HepG2 (cell line): ENCODE data around the gene GRIN3B. TPM values are rescaled to one million over a fixed set of nuclear protein-coding genes. Genes with fewer than 3 reads are reported as not detected.
A peak's percentile ranks its signal among the peaks of the same experiment; 100 is the strongest.

Source experiments
- BCL6 ChIP-seq: IDR thresholded peaks from 2 replicates; pipeline ENCODE4 v1.6.1; 2016; ENCODE audit warnings: missing genetic modification reagents, missing compliant biosample characterization
- CENPX ChIP-seq: sonication (generic); formaldehyde crosslinking; IDR thresholded peaks from 2 replicates; pipeline ENCODE4 v1.9.0; 2021; ENCODE audit warnings: mild to moderate bottlenecking, missing genetic modification reagents, moderate library complexity
- CHD4 ChIP-seq: fragments of 200-600 bp; sonication (generic); IDR thresholded peaks from 2 replicates; pipeline ENCODE4 v1.7.0; 2017; ENCODE audit warnings: mild to moderate bottlenecking, low read length, borderline replicate concordance
- FOXJ3 ChIP-seq: sonication (generic); formaldehyde crosslinking; IDR thresholded peaks from 2 replicates; pipeline ENCODE4 v1.4.0; 2020; ENCODE audit warnings: missing genetic modification reagents, mild to moderate bottlenecking, borderline replicate concordance
- GZF1 ChIP-seq: sonication (generic); formaldehyde crosslinking; IDR thresholded peaks from 2 replicates; pipeline ENCODE4 v1.5.1; 2020; ENCODE audit warnings: mild to moderate bottlenecking, missing genetic modification reagents
- NFIB ChIP-seq: sonication (generic); formaldehyde crosslinking; IDR thresholded peaks from 2 replicates; pipeline ENCODE4 v1.9.0; 2021; ENCODE audit warnings: missing genetic modification reagents, mild to moderate bottlenecking, borderline replicate concordance
- SAP130 ChIP-seq: IDR thresholded peaks from 2 replicates; pipeline ENCODE4 v1.6.1; 2016; ENCODE audit warnings: low read depth
- ZBTB21 ChIP-seq: sonication (generic); formaldehyde crosslinking; IDR thresholded peaks from 2 replicates; pipeline ENCODE4 v1.4.0; 2020; ENCODE audit warnings: missing genetic modification reagents
- ZNF530 ChIP-seq: sonication (generic); formaldehyde crosslinking; IDR thresholded peaks from 2 replicates; pipeline ENCODE4 v1.5.0; 2020; ENCODE audit warnings: low read depth, mild to moderate bottlenecking, missing genetic modification reagents
- ZNF879 ChIP-seq: sonication (generic); formaldehyde crosslinking; IDR thresholded peaks from 2 replicates; pipeline ENCODE4 v1.8.1; 2023; ENCODE audit warnings: missing genetic modification reagents
- polyA plus RNA-seq, 8 experiments: library from polyadenylated mRNA; depleted of rRNA in 3 of 8; stranded (reverse) in 7 of 8; unstranded in 1 of 8; fragments of >200 nt; fragmentation: Illumina TruSeq in 4 of 8; extraction: Trizol in 4 of 8; gene quantifications; 2 replicates each; pipeline versions ENCODE4 v1.2.1 to v1.2.3, GENCODE V29; 2011 to 2016; ENCODE audit warnings: low read depth in 4 of 8, missing spikeins in 1 of 8, mixed read lengths in 1 of 8; ENCODE audit not compliant: insufficient read depth in 1 of 8
- total RNA-seq, 5 experiments: library from RNA; depleted of rRNA; stranded (reverse); fragments of >200 nt; fragmentation: Illumina TruSeq; extraction: Trizol; gene quantifications; 2 replicates each; pipeline ENCODE4 v1.2.3, GENCODE V29; 2016; ENCODE audit warnings: low read depth in 1 of 5
- TF ChIP-seq, protein P1 (sequence below): sonication (generic); formaldehyde crosslinking; IDR thresholded peaks from 2 replicates; pipeline ENCODE4 v1.8.0; 2023; ENCODE audit warnings: mild to moderate bottlenecking, missing genetic modification reagents
- TF ChIP-seq, protein P2 (sequence below): sonication (generic); formaldehyde crosslinking; IDR thresholded peaks from 2 replicates; pipeline ENCODE4 v1.9.0; 2021; ENCODE audit warnings: missing genetic modification reagents, borderline replicate concordance
- TF ChIP-seq, protein P3 (sequence below): sonication (generic); formaldehyde crosslinking; IDR thresholded peaks from 2 replicates; pipeline ENCODE4 v1.4.0; 2020; ENCODE audit warnings: missing genetic modification reagents
- TF ChIP-seq, protein P4 (sequence below): IDR thresholded peaks from 2 replicates; pipeline ENCODE4 v1.6.1; 2016; ENCODE audit warnings: low read depth, missing genetic modification reagents, missing compliant biosample characterization
- TF ChIP-seq, protein P5 (sequence below): IDR thresholded peaks from 2 replicates; pipeline ENCODE4 v1.6.1; 2016
- TF ChIP-seq, protein P6 (sequence below): fragments of 450-650 bp; IDR thresholded peaks from 2 replicates; pipeline ENCODE4 v1.6.1; 2017

Gene GRIN3B
- total and polyA plus RNA-seq, 2 of the 13 experiments (the other 11 are each of a cell fraction or from before 2014, with no cell fraction given) = 0.07 to 0.20 TPM

DNA sequence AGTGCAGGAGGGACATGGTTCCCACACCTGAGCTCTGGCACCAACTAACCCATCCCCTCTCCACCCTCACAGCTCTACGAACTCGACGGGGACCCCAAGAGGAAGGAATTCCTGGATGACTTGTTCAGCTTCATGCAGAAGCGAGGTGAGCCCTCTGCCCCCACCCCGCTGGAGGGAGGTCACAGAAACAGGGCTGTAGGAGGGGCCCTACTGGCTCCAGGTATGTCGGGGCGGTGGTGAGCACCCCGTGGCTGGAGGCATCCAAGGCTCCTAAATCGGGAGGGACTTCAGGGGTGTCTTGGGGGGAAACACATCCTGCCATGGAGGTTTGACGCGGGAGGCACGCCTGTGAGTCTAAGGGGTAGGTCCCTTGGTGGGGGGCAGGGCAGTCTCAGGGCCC lies 40.2 kb upstream of the GRIN3B start (continued):
- TF ChIP-seq, protein P1, sequence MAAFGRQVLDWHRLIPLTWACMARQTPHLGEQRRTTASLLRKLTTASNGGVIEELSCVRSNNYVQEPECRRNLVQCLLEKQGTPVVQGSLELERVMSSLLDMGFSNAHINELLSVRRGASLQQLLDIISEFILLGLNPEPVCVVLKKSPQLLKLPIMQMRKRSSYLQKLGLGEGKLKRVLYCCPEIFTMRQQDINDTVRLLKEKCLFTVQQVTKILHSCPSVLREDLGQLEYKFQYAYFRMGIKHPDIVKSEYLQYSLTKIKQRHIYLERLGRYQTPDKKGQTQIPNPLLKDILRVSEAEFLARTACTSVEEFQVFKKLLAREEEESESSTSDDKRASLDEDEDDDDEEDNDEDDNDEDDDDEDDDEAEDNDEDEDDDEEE (CRISPR knock-in tag) = no peak
- TF ChIP-seq, protein P2, sequence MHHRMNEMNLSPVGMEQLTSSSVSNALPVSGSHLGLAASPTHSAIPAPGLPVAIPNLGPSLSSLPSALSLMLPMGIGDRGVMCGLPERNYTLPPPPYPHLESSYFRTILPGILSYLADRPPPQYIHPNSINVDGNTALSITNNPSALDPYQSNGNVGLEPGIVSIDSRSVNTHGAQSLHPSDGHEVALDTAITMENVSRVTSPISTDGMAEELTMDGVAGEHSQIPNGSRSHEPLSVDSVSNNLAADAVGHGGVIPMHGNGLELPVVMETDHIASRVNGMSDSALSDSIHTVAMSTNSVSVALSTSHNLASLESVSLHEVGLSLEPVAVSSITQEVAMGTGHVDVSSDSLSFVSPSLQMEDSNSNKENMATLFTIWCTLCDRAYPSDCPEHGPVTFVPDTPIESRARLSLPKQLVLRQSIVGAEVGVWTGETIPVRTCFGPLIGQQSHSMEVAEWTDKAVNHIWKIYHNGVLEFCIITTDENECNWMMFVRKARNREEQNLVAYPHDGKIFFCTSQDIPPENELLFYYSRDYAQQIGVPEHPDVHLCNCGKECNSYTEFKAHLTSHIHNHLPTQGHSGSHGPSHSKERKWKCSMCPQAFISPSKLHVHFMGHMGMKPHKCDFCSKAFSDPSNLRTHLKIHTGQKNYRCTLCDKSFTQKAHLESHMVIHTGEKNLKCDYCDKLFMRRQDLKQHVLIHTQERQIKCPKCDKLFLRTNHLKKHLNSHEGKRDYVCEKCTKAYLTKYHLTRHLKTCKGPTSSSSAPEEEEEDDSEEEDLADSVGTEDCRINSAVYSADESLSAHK (CRISPR knock-in tag) = no peak
- TF ChIP-seq ZNF879 (CRISPR knock-in tag) (no peak), BCL6 (CRISPR knock-in tag) (no peak), SAP130 (CRISPR knock-in tag) (peak; percentile 40; the same call in 1 of the 2 replicates), NFIB (CRISPR knock-in tag) (no peak), GZF1 (no peak), FOXJ3 (CRISPR knock-in tag) (no peak), CENPX (CRISPR knock-in tag) (no peak), ZBTB21 (no peak), CHD4 (0 out of 2 replicates have a peak, but pooled peaks have one; percentile 9), ZNF530 (CRISPR knock-in tag) (no peak)
- TF ChIP-seq, protein P3, sequence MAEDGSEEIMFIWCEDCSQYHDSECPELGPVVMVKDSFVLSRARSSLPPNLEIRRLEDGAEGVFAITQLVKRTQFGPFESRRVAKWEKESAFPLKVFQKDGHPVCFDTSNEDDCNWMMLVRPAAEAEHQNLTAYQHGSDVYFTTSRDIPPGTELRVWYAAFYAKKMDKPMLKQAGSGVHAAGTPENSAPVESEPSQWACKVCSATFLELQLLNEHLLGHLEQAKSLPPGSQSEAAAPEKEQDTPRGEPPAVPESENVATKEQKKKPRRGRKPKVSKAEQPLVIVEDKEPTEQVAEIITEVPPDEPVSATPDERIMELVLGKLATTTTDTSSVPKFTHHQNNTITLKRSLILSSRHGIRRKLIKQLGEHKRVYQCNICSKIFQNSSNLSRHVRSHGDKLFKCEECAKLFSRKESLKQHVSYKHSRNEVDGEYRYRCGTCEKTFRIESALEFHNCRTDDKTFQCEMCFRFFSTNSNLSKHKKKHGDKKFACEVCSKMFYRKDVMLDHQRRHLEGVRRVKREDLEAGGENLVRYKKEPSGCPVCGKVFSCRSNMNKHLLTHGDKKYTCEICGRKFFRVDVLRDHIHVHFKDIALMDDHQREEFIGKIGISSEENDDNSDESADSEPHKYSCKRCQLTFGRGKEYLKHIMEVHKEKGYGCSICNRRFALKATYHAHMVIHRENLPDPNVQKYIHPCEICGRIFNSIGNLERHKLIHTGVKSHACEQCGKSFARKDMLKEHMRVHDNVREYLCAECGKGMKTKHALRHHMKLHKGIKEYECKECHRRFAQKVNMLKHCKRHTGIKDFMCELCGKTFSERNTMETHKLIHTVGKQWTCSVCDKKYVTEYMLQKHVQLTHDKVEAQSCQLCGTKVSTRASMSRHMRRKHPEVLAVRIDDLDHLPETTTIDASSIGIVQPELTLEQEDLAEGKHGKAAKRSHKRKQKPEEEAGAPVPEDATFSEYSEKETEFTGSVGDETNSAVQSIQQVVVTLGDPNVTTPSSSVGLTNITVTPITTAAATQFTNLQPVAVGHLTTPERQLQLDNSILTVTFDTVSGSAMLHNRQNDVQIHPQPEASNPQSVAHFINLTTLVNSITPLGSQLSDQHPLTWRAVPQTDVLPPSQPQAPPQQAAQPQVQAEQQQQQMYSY (CRISPR knock-in tag) = no peak
- TF ChIP-seq, protein P4, sequence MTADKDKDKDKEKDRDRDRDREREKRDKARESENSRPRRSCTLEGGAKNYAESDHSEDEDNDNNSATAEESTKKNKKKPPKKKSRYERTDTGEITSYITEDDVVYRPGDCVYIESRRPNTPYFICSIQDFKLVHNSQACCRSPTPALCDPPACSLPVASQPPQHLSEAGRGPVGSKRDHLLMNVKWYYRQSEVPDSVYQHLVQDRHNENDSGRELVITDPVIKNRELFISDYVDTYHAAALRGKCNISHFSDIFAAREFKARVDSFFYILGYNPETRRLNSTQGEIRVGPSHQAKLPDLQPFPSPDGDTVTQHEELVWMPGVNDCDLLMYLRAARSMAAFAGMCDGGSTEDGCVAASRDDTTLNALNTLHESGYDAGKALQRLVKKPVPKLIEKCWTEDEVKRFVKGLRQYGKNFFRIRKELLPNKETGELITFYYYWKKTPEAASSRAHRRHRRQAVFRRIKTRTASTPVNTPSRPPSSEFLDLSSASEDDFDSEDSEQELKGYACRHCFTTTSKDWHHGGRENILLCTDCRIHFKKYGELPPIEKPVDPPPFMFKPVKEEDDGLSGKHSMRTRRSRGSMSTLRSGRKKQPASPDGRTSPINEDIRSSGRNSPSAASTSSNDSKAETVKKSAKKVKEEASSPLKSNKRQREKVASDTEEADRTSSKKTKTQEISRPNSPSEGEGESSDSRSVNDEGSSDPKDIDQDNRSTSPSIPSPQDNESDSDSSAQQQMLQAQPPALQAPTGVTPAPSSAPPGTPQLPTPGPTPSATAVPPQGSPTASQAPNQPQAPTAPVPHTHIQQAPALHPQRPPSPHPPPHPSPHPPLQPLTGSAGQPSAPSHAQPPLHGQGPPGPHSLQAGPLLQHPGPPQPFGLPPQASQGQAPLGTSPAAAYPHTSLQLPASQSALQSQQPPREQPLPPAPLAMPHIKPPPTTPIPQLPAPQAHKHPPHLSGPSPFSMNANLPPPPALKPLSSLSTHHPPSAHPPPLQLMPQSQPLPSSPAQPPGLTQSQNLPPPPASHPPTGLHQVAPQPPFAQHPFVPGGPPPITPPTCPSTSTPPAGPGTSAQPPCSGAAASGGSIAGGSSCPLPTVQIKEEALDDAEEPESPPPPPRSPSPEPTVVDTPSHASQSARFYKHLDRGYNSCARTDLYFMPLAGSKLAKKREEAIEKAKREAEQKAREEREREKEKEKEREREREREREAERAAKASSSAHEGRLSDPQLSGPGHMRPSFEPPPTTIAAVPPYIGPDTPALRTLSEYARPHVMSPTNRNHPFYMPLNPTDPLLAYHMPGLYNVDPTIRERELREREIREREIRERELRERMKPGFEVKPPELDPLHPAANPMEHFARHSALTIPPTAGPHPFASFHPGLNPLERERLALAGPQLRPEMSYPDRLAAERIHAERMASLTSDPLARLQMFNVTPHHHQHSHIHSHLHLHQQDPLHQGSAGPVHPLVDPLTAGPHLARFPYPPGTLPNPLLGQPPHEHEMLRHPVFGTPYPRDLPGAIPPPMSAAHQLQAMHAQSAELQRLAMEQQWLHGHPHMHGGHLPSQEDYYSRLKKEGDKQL (CRISPR knock-in tag) = no peak
- TF ChIP-seq, protein P5, sequence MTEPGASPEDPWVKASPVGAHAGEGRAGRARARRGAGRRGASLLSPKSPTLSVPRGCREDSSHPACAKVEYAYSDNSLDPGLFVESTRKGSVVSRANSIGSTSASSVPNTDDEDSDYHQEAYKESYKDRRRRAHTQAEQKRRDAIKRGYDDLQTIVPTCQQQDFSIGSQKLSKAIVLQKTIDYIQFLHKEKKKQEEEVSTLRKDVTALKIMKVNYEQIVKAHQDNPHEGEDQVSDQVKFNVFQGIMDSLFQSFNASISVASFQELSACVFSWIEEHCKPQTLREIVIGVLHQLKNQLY (CRISPR knock-in tag) = no peak
- TF ChIP-seq, protein P6, sequence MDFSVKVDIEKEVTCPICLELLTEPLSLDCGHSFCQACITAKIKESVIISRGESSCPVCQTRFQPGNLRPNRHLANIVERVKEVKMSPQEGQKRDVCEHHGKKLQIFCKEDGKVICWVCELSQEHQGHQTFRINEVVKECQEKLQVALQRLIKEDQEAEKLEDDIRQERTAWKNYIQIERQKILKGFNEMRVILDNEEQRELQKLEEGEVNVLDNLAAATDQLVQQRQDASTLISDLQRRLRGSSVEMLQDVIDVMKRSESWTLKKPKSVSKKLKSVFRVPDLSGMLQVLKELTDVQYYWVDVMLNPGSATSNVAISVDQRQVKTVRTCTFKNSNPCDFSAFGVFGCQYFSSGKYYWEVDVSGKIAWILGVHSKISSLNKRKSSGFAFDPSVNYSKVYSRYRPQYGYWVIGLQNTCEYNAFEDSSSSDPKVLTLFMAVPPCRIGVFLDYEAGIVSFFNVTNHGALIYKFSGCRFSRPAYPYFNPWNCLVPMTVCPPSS = no peak
